Amniotic epithelial cell (primary cell): ENCODE measurements around the gene PHKG2.
A peak's percentile ranks its signal among the peaks of the same experiment; 100 is the strongest.

Experiments used
- DNase-seq: peaks from one replicate; pipeline ENCODE4 v3.0.0-alpha.2; 2010; ENCODE audit warnings: low read depth

PHKG2 gene

DNA sequence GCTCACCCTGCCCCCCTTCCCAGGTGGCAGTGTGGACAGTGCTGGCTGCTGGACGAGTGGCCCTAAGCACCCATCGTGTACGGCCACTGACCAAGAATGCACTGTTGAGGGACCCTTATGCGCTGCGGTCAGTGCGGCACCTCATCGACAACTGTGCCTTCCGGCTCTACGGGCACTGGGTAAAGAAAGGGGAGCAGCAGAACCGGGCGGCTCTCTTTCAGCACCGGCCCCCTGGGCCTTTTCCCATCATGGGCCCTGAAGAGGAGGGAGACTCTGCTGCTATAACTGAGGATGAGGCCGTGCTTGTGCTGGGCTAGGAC, 8.5 kb downstream of the PHKG2 start:
- DNase-seq, result no peak

DNA sequence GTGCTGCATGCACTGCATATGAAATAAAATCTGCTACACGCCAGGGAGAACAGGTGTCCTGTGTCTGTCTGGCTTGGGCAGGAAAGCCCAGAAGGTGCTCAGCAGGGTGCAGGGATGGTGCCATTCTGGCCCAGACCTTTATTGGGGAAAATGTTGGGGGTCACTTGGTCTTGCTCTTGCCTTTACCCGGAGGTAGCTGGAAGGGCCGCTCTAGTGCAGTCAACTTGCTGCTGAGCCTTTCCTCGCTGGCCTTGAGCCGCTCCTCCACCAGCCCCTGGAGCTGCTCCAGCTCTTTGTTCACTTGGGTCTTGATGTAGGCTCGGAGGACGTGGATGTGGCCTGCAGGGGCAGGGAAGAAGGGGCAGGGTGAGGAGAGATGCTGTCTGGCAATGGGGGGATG, 9.1 kb downstream of the PHKG2 start:
- no peak for DNase-seq

DNA sequence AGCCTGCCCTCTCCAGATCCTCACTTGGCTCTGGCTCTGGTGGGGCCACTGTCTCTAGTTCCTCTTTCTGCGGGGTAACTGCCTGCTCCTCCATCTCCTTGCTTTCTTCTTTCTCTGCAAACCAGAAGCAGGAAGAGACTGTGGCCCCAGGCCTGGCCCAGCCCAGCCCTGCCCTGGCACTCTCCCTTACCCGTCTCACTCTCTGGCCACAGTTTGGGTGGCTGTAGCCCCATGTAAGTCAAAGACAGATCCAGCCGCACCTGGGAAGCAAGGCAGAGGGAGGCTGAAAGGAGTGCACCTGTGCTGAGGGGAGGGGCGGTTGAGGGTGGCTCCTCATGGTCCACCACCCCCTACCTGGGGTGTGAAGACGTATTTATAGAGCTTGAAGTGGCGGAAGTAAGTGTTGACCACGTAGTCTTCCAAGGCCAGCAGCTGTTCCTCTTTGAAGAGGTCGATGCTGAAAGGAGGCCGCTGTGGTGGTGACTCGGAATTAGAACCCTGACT, 10.8 kb downstream of the PHKG2 start:
- no peak for DNase-seq

DNA sequence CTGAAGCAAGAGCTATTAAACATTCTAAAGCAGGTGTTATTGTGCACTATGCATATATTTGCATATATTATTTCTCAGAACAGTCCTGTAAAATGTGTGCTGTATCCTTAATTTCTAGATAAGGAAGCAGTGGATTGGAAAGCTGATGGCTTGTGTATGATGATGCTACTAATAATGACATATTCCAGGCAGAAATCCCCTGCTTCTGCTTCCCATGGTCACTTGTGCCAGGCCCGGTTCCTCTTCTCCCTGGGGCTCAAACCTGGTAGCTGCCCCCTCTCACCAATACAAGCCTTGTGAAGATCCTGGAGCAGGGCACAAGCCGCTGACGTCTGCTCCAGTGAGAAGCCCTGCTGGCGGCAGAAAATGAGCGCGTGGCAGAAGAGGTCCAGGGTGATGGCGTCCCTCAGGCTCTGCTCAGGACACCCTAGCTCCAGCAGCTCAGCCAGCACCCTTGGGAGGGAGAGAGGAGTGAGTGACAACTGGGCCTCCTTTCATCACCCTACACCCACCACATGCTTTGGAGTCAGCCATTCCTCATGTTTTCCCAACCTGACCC, 11.9 kb downstream of the PHKG2 start:
- no peak for DNase-seq

DNA sequence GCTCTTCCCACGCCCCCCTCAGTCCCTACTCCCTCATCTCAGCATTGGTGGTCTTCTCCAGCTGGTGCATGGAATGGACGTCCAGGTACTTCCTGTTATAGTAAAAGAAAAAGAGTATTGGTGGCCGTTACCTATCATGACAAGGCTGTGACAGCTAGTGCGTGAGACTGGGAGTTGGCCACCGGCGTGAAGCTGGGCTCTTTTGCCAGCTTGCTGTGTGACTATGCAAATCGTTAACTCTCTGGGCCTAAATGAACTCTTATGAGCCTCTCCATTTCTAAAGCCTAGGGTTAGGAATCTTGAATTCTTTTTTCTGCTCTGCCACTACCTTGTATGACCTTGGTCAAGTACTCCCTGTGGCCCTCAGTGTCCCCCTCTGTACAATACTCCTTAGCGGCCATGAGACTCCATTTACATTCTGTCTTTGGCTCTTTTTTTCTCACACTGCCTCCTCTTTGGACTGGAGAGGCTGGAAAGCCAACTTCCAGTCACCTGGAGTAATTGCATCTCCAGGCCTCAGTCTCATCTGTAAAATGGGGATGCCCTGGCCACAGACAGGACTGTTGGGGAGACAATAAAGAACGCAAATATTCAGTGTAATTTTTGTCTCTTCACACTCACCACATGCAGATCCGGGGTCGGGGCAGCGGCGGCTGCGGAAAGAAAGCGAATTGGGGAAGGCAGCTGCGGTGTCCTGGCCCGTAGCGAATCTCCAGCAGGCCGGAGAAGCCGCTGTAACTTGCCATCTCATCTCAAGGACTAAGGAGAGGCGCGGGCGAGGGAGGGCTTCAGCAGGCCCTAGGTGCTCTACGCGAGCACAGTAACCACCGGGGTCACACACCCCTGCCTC, 12.6 kb downstream of the PHKG2 start:
- DNase-seq, result no peak

DNA sequence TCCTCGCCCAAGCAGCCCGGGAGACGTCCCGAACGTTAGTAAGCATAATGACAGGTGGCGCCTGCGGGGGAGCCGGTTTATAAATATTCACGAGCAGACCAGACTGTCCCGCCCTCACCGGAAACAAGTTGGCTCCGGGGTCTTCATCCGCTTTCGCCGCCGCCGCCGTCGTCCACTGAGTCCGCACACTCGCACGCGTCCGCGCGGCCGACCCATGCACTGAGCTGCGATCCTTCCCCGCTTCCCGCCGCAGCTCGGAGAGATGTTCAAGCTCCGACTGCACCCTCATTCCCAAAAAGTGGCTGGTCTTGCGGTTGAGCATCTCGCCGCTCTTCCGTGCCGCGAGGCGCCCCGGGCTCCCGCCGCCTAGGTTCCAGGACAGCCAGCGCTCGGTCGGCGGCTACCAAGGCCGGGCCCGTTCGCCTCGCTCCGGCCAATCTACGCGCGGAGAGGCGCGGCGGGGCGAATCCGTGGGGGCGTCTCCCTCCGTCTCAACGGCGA, 13.3 kb downstream of the PHKG2 start:
- no peak for DNase-seq

DNA sequence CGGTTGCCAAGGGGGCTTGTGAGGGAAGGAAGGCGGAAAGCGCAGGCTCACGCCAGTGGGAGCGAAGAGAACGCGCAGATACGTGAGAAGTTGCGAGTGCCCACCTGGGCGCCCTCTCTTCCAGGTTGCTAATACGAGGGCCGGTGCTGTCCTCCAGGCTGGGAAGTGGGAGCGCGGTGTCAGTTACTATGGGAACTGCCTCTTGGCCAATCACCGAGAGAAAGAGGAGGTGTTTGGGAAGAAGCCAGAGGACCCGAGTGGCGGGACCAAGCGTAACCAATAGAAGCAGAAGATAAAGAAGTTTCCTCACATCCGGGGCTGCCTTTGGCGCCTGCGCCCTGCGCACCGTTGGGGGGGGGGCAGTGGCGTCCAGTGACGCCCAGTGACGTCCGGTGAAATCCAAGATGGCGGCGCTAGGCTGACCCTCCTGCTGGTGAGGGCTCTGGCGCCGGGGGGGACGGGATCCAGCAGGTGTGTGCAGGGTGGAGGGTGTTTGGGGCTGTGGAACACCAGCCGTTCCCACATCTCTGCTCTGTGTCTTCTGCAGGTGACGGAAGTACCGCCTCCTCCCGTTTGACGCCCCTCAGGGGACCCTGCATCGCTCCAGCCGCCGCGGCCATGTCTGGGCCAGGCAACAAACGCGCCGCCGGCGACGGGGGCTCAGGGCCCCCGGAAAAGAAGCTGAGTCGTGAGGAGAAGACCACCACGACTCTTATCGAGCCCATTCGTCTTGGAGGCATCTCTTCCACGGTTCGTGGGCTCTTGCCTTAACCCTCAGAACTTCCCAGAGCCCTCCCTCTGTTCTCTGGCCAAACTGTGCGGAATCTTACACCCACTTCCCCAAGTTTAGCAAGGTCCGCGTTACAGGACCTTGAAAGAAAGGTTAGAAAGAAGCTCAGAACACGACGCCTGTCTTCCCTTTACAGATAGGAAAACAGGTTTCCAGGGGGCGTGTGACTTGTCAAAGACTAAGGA, 14.0 kb downstream of the PHKG2 start, which contains the start of the genes CFAP119 and RNF40:
TSS of gene CFAP119 (minus strand) at position 135 of the 975 bp plus-strand sequence. CDS start 314 bp downstream, outside the sequence.
TSS of gene RNF40 (plus strand) at position 395 of the 975 bp plus-strand sequence. CDS start at position 619, 224 bp downstream.
- DNase-seq, result peak; percentile 97

DNA sequence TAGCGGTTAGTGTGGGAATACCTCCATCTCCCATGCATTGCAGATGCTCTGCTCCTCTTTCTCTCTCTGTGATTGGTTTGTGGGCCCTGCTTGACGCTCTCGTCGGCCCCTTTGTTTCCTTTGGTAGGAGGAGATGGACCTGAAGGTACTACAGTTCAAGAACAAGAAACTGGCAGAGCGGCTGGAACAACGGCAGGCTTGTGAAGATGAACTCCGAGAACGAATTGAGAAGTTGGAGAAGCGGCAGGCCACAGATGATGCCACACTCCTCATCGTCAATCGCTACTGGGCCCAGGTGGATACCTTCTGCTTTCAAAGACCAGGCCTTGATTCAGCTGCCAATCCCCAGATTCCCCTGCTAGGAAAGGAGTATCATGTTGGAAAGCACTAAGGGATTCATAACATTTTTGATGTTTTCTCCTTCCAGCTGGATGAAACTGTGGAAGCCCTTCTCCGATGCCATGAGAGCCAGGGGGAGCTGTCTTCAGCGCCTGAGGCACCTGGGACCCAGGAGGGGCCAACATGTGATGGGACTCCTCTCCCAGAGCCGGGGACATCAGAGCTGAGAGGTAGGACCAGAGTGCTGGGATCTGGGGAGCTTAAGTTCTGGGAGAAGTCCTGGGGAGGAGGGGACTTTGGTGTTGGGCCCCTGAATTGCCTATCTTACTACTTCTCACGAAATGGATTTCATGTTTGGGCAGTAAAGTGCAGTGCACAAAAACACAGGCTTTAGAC, 14.9 kb downstream of the PHKG2 start:
- no peak for DNase-seq

DNA sequence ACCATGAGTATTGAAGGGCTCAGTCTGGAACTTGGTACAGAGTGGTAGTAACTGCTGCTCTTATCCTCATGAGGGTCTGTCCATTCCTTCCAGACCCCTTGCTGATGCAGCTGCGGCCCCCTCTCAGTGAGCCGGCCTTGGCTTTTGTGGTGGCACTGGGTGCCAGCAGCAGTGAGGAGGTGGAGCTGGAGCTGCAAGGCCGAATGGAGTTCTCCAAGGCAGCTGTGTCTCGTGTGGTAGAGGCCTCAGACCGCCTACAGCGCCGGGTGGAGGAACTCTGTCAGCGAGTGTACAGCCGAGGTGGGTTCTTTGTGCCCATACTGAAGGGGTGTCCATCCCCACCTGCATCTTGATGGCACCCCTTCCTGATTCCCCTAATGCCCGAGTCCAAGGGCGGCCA, 15.9 kb downstream of the PHKG2 start:
- no peak for DNase-seq

DNA sequence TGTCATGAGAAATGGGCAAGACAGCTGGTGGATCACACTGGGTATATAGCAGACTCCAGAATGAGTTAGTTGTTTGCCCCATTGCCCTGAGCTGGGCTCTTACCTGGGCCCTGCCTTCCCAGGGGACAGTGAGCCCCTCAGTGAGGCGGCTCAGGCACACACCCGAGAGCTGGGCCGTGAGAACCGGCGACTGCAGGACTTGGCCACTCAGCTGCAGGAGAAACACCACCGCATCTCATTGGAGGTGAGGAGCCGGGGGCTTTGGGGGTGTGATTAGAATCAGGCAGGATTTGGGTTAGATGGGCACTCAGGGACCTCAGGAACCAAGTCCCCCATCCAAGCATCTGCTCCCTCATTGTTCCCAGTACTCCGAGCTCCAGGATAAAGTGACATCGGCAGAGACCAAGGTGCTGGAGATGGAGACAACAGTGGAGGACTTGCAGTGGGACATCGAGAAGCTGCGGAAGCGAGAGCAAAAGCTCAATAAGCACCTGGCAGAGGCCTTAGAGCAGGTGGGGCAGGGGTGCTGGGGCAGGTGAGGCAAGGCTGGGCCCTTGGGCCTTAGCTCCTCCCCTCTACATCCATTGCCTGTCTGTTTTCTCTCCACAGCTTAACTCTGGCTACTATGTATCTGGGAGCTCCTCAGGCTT, 16.7 kb downstream of the PHKG2 start:
- DNase-seq, result no peak

DNA sequence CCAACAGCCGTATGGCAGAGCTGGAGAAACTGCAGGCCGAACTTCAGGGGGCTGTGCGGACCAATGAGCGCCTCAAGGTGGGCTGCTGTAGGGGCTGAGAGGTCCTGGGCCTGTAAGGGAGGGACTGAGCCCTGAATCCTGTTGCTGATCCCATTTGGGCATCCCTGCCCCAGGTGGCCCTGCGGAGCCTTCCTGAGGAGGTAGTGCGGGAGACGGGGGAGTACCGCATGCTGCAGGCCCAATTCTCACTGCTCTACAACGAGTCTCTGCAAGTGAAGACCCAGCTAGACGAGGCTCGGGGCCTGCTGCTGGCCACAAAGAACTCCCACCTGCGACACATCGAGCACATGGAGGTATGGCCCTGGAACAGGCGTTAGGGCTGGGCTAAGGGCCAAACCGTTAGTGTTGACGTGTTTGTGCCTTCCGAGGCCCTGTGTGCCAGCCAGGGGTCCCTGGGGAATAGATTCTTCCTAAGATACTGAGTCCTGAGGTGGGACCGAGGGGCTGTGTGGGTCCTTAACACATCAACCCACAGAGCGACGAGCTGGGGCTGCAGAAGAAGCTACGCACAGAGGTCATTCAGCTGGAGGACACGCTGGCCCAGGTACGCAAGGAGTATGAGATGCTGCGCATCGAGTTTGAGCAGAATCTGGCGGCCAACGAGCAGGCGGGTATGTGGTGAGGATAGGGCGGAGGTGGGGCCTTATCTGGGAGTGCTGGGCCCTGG, 18.1 kb downstream of the PHKG2 start:
- DNase-seq, result no peak

DNA sequence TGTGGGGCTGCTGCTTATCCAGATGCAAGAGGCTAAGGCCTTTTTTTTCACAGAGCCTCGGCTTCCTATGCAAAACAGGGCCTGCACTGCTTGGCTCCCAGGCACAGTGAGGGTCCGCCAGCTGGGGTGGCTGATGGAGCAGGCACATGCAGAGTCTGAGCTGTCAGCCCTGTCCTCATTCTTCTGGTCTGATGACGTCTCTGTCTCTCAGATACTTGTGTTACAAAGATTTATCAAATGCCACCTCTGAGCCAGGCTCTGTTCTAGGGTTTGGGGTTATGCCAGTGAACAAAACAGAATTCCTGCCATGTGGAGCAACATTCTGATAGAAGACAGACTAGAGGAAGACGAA, 18.7 kb downstream of the PHKG2 start:
- DNase-seq, result peak; percentile 32

DNA sequence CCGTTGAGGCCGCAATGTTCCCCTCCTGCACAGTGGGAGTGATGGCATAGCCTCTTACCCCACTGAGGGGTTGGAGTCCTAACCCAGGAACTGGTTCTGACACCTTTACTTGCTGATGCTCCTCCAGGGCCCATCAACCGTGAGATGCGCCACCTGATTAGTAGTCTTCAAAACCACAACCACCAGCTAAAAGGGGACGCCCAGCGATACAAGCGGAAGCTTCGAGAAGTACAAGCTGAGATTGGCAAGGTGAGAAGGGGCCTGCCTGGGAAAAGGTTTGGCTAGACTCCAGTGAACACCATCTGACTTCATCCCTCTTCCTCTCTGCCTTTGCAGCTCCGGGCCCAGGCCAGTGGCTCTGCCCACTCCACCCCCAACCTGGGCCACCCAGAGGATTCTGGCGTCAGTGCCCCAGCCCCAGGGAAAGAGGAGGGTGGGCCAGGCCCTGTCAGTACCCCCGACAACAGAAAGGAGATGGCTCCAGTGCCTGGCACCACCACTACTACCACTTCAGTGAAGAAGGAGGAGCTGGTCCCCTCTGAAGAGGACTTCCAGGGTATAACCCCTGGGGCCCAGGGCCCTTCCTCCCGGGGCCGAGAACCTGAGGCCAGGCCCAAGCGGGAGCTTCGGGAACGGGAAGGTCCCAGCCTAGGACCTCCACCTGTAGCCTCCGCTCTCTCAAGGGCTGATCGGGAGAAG, 19.7 kb downstream of the PHKG2 start:
- DNase-seq, result no peak

DNA sequence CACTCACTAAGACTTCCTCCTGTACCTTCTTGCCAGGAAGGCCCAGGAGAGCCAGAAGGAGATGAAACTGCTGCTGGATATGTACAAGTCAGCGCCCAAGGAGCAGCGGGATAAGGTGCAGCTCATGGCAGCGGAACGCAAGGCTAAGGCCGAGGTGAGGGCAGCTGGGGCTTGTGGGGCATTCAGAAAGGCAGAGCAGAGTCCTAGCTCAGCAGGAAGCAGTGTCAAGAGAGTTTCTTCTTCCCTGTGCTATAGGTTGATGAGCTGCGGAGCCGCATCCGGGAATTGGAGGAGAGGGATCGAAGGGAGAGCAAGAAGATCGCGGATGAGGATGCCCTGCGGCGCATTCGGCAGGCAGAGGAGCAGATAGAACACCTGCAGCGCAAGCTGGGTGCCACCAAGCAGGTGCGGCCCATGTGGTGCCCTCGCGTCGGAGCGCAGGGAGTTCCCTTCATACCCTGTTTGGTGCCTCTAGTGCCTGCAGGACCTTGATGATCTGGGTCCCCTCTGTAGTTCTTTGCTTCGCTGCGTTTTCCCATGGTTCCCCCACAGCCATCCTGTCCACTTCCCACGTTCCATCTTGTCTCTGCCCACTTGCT, 20.5 kb downstream of the PHKG2 start:
- no peak for DNase-seq

DNA sequence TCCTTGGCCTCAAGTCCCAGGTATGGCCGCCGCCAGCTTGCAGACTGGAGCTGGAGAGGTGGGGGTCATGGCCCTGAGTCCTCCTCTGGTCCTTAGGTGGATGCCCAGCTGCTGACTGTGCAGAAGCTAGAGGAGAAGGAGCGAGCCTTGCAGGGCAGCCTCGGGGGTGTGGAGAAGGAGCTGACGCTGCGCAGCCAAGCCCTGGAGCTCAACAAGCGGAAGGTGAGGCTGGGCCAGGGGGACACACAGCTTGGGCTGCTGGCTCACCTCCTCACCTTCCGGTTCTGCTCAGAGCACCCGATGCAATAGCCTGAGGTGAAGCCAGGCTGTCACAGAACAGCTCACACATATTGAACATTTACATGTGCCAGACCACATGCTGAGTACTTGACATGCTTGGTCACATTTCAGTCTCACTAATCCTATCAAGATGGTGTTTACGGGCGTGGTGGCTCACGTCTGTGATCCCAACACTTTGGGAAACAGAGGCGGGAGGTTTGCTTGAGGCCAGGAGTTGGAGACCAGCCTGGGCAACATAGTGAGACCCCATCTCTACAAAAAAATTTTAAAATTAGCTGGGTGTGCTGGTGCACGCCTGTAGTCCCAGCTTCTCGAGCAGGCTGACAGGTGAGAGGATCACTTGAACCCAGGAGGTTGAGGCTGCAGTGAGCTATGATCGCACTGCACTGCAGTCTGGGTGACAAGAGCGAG, 21.3 kb downstream of the PHKG2 start:
- no peak for DNase-seq

DNA sequence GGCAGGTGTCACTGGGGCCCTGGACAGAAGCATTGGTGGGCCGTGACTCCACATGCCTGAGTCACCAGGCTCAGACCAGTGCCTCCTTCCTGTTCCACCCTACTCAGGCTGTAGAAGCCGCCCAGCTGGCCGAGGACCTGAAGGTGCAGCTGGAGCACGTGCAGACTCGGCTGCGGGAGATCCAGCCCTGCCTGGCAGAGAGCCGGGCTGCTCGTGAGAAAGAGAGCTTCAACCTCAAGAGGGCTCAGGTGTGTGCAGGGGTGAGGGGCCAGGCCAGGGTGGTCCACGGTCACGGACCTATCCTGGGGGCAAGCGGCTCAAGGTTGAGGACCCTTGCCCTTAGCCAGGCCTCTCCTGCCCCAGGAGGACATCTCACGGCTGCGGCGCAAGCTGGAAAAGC, 23.5 kb downstream of the PHKG2 start:
- DNase-seq, result no peak

DNA sequence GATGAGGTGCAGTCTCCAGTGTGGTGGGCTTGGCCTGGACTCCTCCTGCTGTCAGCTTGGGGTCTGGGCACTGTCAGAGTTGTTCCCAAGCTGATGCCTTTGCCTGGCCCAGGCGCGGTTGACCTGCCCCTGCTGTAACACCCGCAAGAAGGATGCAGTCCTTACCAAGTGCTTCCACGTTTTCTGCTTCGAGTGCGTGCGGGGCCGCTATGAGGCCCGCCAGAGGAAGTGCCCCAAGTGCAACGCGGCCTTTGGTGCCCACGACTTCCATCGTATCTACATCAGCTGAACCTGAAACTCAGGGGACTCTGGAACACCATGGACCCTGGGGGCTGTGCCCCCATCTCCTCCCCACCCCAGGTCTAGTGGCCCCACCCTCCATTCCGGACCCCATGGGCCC, 25.6 kb downstream of the PHKG2 start:
- no peak for DNase-seq

DNA sequence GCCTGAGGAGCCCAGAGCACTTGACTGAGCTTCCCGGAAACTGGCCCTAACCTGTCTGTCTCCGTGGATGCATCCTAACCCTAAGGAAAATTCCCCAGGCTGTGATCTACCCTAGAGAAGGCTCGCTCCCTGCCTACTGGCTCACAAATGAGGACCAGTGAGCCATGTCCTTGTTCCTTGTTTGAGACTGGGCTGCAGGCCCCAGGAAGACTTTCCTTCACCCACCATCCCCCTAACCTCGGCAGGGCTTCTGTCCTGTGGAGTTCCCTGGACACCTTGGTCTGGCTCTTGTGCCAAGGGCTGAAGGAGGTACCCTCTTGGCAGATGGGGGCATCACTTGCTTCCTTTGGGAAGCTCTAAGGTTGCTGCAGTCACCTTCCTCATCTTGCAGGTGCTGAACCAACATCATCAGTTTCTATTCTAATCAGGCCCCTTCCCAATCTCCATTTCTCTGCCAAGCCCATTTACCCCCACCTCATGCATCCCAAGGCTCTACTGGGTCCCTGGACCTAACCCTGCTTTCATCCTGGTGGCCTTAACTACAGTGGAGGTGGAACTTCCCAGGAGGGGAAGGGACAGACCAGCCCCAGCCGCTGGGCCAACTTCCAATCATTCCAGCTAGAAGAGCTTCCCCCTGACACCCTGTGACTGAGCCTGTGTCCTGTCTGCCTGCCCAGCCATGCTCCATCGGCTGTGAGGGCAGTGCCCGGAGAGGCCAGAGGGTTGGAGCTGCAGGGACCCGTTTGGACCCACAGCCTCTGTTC, 26.3 kb downstream of the PHKG2 start:
- DNase-seq, result no peak
